WTC11 (cell line): ENCODE data around the gene ELK3. TPM values are rescaled to one million over a fixed set of nuclear protein-coding genes. Genes with fewer than 3 reads are reported as not detected.

ENCODE experiments used
- ATAC-seq: fragments of 200-7000 bp; cut with Tn5 transposase; 2 replicates; pipeline ENCODE4 v1.10.0; 2021; ENCODE audit warnings: mild to moderate bottlenecking, moderate library complexity
- CTCF ChIA-PET: fragments of 300-600 bp; sonication (Branson Sonifier 250); formaldehyde crosslinking; loops from one replicate; lab custom pipeline; 2021; ENCODE audit warnings: antibody characterized with exemption; lab: Charles Lee
- POLR2A ChIA-PET: fragments of 350-600 bp; sonication (Branson Sonifier 250); formaldehyde crosslinking; loops from one replicate; lab custom pipeline; 2021; ENCODE audit warnings: antibody characterized with exemption; lab: Charles Lee
- DNase-seq: peaks from one replicate; pipeline ENCODE4 v3.0.0; 2021; ENCODE audit warnings: low spot score
- H3K27ac Mint-ChIP-seq: 2 replicates; pipeline ENCODE4 v1.8.0; 2021; ENCODE audit warnings: mixed read lengths
- H3K27me3 Mint-ChIP-seq: 2 replicates; pipeline ENCODE4 v1.8.0; 2021; ENCODE audit warnings: low read depth, mild to moderate bottlenecking, moderate library complexity, mixed read lengths
- H3K36me3 Mint-ChIP-seq: 2 replicates; pipeline ENCODE4 v1.8.0; 2021; ENCODE audit warnings: mixed read lengths
- H3K4me1 Mint-ChIP-seq: 2 replicates; pipeline ENCODE4 v1.8.0; 2022; ENCODE audit warnings: mixed read lengths
- H3K4me3 Mint-ChIP-seq: 2 replicates; pipeline ENCODE4 v1.8.0; 2021; ENCODE audit warnings: mild to moderate bottlenecking, moderate library complexity, mixed read lengths
- H3K9me3 Mint-ChIP-seq: 2 replicates; pipeline ENCODE4 v1.8.0; 2021; ENCODE audit warnings: mixed read lengths
- ATF1 ChIP-seq: sonication (generic); formaldehyde crosslinking; IDR thresholded peaks from 2 replicates; pipeline ENCODE4 v1.8.1; 2023; ENCODE audit warnings: mild to moderate bottlenecking, moderate library complexity, missing genetic modification reagents
- HMGA2 ChIP-seq: fragments of 250-450 bp; sonication (Bioruptor Pico); IDR thresholded peaks from 2 replicates; pipeline ENCODE4 v1.4.0; 2021; ENCODE audit warnings: mild to moderate bottlenecking, moderate library complexity
- JAZF1 ChIP-seq: fragments of 250-450 bp; sonication (Bioruptor Pico); IDR thresholded peaks from 2 replicates; pipeline ENCODE4 v1.9.0; 2021; ENCODE audit warnings: moderate library complexity, mild to moderate bottlenecking, inconsistent platforms
- MXD4 ChIP-seq: fragments of 250-450 bp; sonication (Bioruptor Pico); IDR thresholded peaks from 2 replicates; pipeline ENCODE4 v1.8.0; 2021; ENCODE audit warnings: mild to moderate bottlenecking, moderate library complexity, borderline replicate concordance
- MYBL2 ChIP-seq: sonication (generic); formaldehyde crosslinking; IDR thresholded peaks from 2 replicates; pipeline ENCODE4 v1.8.1; 2023; ENCODE audit warnings: mild to moderate bottlenecking, moderate library complexity, missing genetic modification reagents
- NFATC4 ChIP-seq: fragments of 250-450 bp; sonication (Bioruptor Pico); IDR thresholded peaks from 2 replicates; pipeline ENCODE4 v1.9.0; 2021; ENCODE audit warnings: mild to moderate bottlenecking
- NR1H2 ChIP-seq: sonication (generic); formaldehyde crosslinking; IDR thresholded peaks from 2 replicates; pipeline ENCODE4 v1.9.0; 2021; ENCODE audit warnings: mild to moderate bottlenecking, moderate library complexity, missing genetic modification reagents
- NR3C1 ChIP-seq: sonication (generic); formaldehyde crosslinking; conservative IDR thresholded peaks from 2 replicates; pipeline ENCODE4 v1.8.1; 2023; ENCODE audit warnings: low read depth, mild to moderate bottlenecking, missing genetic modification reagents
- PRRX2 ChIP-seq: fragments of 250-450 bp; sonication (Bioruptor Pico); IDR thresholded peaks from 2 replicates; pipeline ENCODE4 v1.8.0; 2021; ENCODE audit warnings: mild to moderate bottlenecking
- TCF7 ChIP-seq: sonication (generic); formaldehyde crosslinking; IDR thresholded peaks from 2 replicates; pipeline ENCODE4 v1.8.0; 2022; ENCODE audit warnings: mild to moderate bottlenecking, low read depth, missing genetic modification reagents, moderate library complexity
- TEAD1 ChIP-seq: sonication (generic); formaldehyde crosslinking; IDR thresholded peaks from 2 replicates; pipeline ENCODE4 v1.8.0; 2022; ENCODE audit warnings: mild to moderate bottlenecking, missing genetic modification reagents
- ZNF232 ChIP-seq: sonication (generic); formaldehyde crosslinking; IDR thresholded peaks from 2 replicates; pipeline ENCODE4 v1.8.0; 2022; ENCODE audit warnings: mild to moderate bottlenecking, missing genetic modification reagents
- total RNA-seq: library from RNA; stranded (reverse); gene quantifications from 3 replicates; pipeline ENCODE4 v1.2.3, GENCODE V29; 2021
- TF ChIP-seq, protein P1 (sequence below): sonication (generic); formaldehyde crosslinking; IDR thresholded peaks from 2 replicates; pipeline ENCODE4 v1.8.0; 2022; ENCODE audit warnings: missing genetic modification reagents
- TF ChIP-seq, protein P2 (sequence below): sonication (generic); formaldehyde crosslinking; conservative IDR thresholded peaks from 2 replicates; pipeline ENCODE4 v1.8.1; 2022; ENCODE audit warnings: mild to moderate bottlenecking, missing genetic modification reagents
- TF ChIP-seq, protein P3 (sequence below): sonication (generic); formaldehyde crosslinking; IDR thresholded peaks from 2 replicates; pipeline ENCODE4 v1.8.0; 2023; ENCODE audit warnings: mild to moderate bottlenecking, missing genetic modification reagents
- TF ChIP-seq, protein P4 (sequence below): fragments of 250-450 bp; sonication (Bioruptor Pico); IDR thresholded peaks from 2 replicates; pipeline ENCODE4 v1.9.0; 2021; ENCODE audit warnings: mild to moderate bottlenecking

ELK3 gene
- total RNA-seq, 1 experiment from 2014 or later, result 16.5 TPM

- TF ChIP-seq, protein P1, sequence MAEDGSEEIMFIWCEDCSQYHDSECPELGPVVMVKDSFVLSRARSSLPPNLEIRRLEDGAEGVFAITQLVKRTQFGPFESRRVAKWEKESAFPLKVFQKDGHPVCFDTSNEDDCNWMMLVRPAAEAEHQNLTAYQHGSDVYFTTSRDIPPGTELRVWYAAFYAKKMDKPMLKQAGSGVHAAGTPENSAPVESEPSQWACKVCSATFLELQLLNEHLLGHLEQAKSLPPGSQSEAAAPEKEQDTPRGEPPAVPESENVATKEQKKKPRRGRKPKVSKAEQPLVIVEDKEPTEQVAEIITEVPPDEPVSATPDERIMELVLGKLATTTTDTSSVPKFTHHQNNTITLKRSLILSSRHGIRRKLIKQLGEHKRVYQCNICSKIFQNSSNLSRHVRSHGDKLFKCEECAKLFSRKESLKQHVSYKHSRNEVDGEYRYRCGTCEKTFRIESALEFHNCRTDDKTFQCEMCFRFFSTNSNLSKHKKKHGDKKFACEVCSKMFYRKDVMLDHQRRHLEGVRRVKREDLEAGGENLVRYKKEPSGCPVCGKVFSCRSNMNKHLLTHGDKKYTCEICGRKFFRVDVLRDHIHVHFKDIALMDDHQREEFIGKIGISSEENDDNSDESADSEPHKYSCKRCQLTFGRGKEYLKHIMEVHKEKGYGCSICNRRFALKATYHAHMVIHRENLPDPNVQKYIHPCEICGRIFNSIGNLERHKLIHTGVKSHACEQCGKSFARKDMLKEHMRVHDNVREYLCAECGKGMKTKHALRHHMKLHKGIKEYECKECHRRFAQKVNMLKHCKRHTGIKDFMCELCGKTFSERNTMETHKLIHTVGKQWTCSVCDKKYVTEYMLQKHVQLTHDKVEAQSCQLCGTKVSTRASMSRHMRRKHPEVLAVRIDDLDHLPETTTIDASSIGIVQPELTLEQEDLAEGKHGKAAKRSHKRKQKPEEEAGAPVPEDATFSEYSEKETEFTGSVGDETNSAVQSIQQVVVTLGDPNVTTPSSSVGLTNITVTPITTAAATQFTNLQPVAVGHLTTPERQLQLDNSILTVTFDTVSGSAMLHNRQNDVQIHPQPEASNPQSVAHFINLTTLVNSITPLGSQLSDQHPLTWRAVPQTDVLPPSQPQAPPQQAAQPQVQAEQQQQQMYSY (CRISPR knock-in tag), result peak; percentile 53; the same call in 1 of the 2 replicates
Observed at GRCh38 chr12:96258104-96258961, 64.2 kb downstream of the ELK3 start (continued).

DNA sequence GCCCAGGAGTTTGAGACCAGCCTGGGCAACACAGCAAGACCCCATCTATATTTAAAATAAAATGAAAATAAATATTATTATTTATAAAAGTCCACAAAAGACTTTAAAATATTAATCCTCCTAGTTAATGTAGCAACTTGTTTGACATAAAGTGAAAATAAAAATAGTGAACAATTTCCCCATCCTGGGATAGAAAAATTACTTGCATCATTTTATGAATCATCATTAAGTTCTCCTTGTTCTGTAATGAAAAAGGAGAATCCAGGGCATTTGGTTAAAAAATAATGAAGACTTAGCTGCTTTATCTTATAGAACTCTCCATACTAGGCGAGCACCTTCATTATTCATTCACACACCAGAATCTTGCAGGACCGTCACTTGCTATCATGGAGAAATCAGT lies 66.1 kb downstream of the ELK3 start:
- peaks cover 11% of the 10 kb centered on the region for H3K4me1 Mint-ChIP-seq
- H3K4me3 Mint-ChIP-seq, result no peak overlapping the region
- H3K27me3 Mint-ChIP-seq, result no peaks in the 10 kb centered on the region
- peaks cover 18% of the 10 kb centered on the region for H3K36me3 Mint-ChIP-seq
- no peak overlapping the region for H3K27ac Mint-ChIP-seq
- ChIA-PET POLR2A (no interaction called here), CTCF (no interaction called here)
- ATAC-seq (no peak), DNase-seq (no peak)
- no peaks in the 10 kb centered on the region for H3K9me3 Mint-ChIP-seq
- TF ChIP-seq MYBL2 (CRISPR knock-in tag) (no peak), HMGA2 (CRISPR knock-in tag) (no peak), TEAD1 (CRISPR knock-in tag) (no peak), TCF7 (CRISPR knock-in tag) (no peak), ZNF232 (CRISPR knock-in tag) (no peak), NFATC4 (CRISPR knock-in tag) (no peak), PRRX2 (CRISPR knock-in tag) (no peak), NR3C1 (no peak), NR1H2 (no peak), ATF1 (CRISPR knock-in tag) (no peak), JAZF1 (no peak), MXD4 (CRISPR knock-in tag) (no peak)
- TF ChIP-seq, protein P2, sequence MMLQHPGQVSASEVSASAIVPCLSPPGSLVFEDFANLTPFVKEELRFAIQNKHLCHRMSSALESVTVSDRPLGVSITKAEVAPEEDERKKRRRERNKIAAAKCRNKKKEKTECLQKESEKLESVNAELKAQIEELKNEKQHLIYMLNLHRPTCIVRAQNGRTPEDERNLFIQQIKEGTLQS (CRISPR knock-in tag), result no peak
- TF ChIP-seq, protein P3, sequence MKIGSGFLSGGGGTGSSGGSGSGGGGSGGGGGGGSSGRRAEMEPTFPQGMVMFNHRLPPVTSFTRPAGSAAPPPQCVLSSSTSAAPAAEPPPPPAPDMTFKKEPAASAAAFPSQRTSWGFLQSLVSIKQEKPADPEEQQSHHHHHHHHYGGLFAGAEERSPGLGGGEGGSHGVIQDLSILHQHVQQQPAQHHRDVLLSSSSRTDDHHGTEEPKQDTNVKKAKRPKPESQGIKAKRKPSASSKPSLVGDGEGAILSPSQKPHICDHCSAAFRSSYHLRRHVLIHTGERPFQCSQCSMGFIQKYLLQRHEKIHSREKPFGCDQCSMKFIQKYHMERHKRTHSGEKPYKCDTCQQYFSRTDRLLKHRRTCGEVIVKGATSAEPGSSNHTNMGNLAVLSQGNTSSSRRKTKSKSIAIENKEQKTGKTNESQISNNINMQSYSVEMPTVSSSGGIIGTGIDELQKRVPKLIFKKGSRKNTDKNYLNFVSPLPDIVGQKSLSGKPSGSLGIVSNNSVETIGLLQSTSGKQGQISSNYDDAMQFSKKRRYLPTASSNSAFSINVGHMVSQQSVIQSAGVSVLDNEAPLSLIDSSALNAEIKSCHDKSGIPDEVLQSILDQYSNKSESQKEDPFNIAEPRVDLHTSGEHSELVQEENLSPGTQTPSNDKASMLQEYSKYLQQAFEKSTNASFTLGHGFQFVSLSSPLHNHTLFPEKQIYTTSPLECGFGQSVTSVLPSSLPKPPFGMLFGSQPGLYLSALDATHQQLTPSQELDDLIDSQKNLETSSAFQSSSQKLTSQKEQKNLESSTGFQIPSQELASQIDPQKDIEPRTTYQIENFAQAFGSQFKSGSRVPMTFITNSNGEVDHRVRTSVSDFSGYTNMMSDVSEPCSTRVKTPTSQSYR, result no peak
- TF ChIP-seq, protein P4, sequence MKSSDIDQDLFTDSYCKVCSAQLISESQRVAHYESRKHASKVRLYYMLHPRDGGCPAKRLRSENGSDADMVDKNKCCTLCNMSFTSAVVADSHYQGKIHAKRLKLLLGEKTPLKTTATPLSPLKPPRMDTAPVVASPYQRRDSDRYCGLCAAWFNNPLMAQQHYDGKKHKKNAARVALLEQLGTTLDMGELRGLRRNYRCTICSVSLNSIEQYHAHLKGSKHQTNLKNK (CRISPR knock-in tag), result no peak

DNA sequence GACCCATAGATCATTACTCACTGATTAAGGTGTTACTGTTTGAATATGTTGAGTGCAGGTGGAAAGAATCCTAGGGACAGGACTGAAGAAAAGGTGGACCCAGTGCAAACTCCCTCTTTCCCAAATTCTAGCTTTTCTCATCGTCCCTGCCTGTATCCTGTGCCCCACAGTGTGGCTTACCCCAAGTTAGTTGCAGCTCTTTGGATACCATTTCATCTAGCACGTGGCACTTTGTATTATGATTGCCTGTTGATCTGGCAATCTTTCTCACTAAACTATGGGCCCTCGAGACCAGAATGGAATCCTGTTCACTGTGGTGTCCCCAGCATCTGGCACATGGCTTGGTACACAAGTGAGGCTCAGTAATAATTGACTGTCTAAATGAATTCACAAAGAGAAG lies 66.5 kb downstream of the ELK3 start:
- ChIA-PET POLR2A (no interaction called here), CTCF (no interaction called here)
- no peak overlapping the region for H3K27ac Mint-ChIP-seq
- DNase-seq (no peak), ATAC-seq (no peak)
- no peak overlapping the region for H3K4me3 Mint-ChIP-seq
- TF ChIP-seq HMGA2 (CRISPR knock-in tag), result no peak
- H3K4me1 Mint-ChIP-seq, result peaks cover 11% of the 10 kb centered on the region
- H3K27me3 Mint-ChIP-seq, result no peaks in the 10 kb centered on the region
- H3K36me3 Mint-ChIP-seq, result peaks cover 18% of the 10 kb centered on the region
- H3K9me3 Mint-ChIP-seq, result no peaks in the 10 kb centered on the region
